PC-3 (cell line): ENCODE measurements around the gene MEAF6. TPM values are rescaled to one million over a fixed set of nuclear protein-coding genes. Genes with fewer than 3 reads are reported as not detected.

Source experiments
- ATAC-seq: fragments of 200-7000 bp; cut with Tn5 transposase; 2 replicates; pipeline ENCODE4 v1.9.1; 2020; ENCODE audit warnings: mild to moderate bottlenecking, moderate library complexity
- BruUV-seq: library from RNA; stranded (reverse); fragments of 400-500 nt; replicated peaks from 2 replicates; lab custom pipeline; 2021; lab: Mats Ljungman, UMichigan
- CTCF ChIA-PET: fragments of 300-600 bp; sonication (Branson Sonifier 250); formaldehyde crosslinking; loops from one replicate; lab custom pipeline; 2022; ENCODE audit warnings: antibody characterized with exemption; lab: Charles Lee
- POLR2A ChIA-PET: fragments of 300-600 bp; sonication (Branson Sonifier 250); formaldehyde crosslinking; loops from one replicate; lab custom pipeline; 2022; ENCODE audit warnings: antibody characterized with exemption; ENCODE audit not compliant: unreplicated experiment; lab: Charles Lee
- DNase-seq: peaks from one replicate; pipeline ENCODE4 v3.0.0-alpha.2; 2015
- H2AFZ ChIP-seq: fragments of 300-600 bp; sonication (generic); 2 replicates; pipeline ENCODE4 v1.6.0; 2016; ENCODE audit warnings: antibody characterized with exemption, low read length
- H3F3A ChIP-seq: fragments of 300-600 bp; sonication (generic); one replicate; pipeline ENCODE4 v1.6.0; 2017; ENCODE audit warnings: antibody characterized with exemption, low read length, control low read depth, mild to moderate bottlenecking; ENCODE audit not compliant: unreplicated experiment
- H3K27ac ChIP-seq: fragments of 300-600 bp; sonication (generic); 2 replicates; pipeline ENCODE4 v1.5.1; 2016; ENCODE audit warnings: mild to moderate bottlenecking, low read length
- H3K27me3 ChIP-seq: fragments of 300-600 bp; sonication (generic); 2 replicates; pipeline ENCODE4 v1.6.1; 2016; ENCODE audit warnings: low read length, mixed read lengths
- H3K36me3 ChIP-seq: fragments of 300-600 bp; sonication (generic); 2 replicates; pipeline ENCODE4 v1.6.1; 2016; ENCODE audit warnings: low read depth, mixed run types, low read length, mixed read lengths
- H3K4me1 ChIP-seq: fragments of 300-600 bp; sonication (generic); 2 replicates; pipeline ENCODE4 v1.5.1; 2016; ENCODE audit warnings: low read length; ENCODE audit not compliant: insufficient read depth
- H3K4me2 ChIP-seq: fragments of 300-600 bp; sonication (generic); 2 replicates; pipeline ENCODE4 v1.6.0; 2016; ENCODE audit warnings: low read length
- H3K4me3 ChIP-seq: fragments of 300-600 bp; sonication (generic); 2 replicates; pipeline ENCODE4 v1.5.1; 2016; ENCODE audit warnings: mild to moderate bottlenecking, low read length, mixed read lengths
- H3K79me2 ChIP-seq: fragments of 300-600 bp; sonication (generic); 2 replicates; pipeline ENCODE4 v1.6.1; 2017; ENCODE audit warnings: low read length, mixed read lengths
- H3K9ac ChIP-seq: fragments of 300-600 bp; sonication (generic); 2 replicates; pipeline ENCODE4 v1.6.0; 2016; ENCODE audit warnings: mild to moderate bottlenecking, low read length
- H3K9me2 ChIP-seq: fragments of 300-600 bp; sonication (generic); replicated peaks from 2 replicates; pipeline ENCODE4 v1.6.1; 2016; ENCODE audit warnings: mixed run types, low read length, mixed read lengths
- H3K9me3 ChIP-seq: fragments of 300-600 bp; sonication (generic); 2 replicates; pipeline ENCODE4 v1.6.1; 2016; ENCODE audit warnings: low read length, mixed read lengths
- H4K20me1 ChIP-seq: fragments of 300-600 bp; sonication (generic); 2 replicates; pipeline ENCODE4 v1.6.1; 2016; ENCODE audit warnings: low read length, mixed read lengths
- EZH2 ChIP-seq: fragments of 300-600 bp; sonication (generic); IDR thresholded peaks from one replicate; pipeline ENCODE4 v1.6.1; 2017; ENCODE audit warnings: antibody characterized with exemption, mild to moderate bottlenecking, low read length; ENCODE audit not compliant: unreplicated experiment
- EZH2phosphoT487 ChIP-seq: fragments of 300-600 bp; sonication (generic); IDR thresholded peaks from 2 replicates; pipeline ENCODE4 v1.6.1; 2018; ENCODE audit warnings: mild to moderate bottlenecking, antibody characterized with exemption, low read length, borderline replicate concordance
- intact Hi-C: fragments of 100-400 bp; cut with micrococcal nuclease; formaldehyde crosslinking; loops from 2 replicates; pipeline ENCODE4 v1.9.0; 2023
- total RNA-seq: library from RNA; depleted of rRNA; stranded (reverse); fragments of >200 nt; gene quantifications from 2 replicates; pipeline ENCODE4 v1.2.3, GENCODE V29; 2014
- TF ChIP-seq, protein P1 (sequence below): fragments of 300-600 bp; sonication (generic); conservative IDR thresholded peaks from 2 replicates; pipeline ENCODE4 v1.5.1; 2017; ENCODE audit warnings: antibody characterized with exemption, low read depth, mild to moderate bottlenecking, low read length

Gene MEAF6
- total RNA-seq, 1 experiment from 2014 or later: 87.0 TPM

DNA sequence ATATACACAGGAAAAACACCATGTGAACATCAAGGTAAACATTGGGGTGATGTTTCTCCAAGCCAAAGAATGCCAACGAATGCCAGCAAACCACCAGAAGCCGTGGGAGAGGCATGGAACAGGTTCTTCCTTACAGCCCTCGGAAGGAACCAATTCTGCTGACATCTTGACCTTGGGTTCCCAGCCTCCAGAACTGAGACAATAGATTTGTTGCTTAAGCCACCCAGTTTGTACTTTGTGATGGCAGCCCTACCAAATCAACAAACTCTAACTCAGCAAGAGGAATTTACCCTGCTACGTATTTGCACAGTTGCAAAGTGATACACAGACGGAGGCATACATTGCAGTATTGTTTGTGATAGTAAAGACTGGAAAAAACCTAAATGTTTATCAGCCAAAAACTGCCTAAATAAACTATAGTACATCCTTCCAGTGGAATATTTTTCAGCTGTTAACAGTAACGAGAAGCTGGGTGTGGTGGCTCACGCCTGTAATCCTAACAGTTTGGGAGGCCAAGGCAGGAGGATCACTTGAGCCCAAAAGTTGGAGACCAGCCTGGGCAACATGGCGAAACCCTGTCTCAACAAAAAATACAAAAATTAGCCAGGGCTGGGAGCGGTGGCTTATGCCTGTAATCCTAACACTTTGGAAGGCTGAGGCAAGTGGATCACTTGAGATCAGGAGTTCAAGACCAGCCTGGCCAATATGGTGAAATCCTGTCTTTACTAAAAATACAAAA, 52.7 kb downstream of the MEAF6 start:
- no peak for ATAC-seq
- TF ChIP-seq EZH2phosphoT487 (no peak), EZH2 (no peak)
- TF ChIP-seq, protein P1, sequence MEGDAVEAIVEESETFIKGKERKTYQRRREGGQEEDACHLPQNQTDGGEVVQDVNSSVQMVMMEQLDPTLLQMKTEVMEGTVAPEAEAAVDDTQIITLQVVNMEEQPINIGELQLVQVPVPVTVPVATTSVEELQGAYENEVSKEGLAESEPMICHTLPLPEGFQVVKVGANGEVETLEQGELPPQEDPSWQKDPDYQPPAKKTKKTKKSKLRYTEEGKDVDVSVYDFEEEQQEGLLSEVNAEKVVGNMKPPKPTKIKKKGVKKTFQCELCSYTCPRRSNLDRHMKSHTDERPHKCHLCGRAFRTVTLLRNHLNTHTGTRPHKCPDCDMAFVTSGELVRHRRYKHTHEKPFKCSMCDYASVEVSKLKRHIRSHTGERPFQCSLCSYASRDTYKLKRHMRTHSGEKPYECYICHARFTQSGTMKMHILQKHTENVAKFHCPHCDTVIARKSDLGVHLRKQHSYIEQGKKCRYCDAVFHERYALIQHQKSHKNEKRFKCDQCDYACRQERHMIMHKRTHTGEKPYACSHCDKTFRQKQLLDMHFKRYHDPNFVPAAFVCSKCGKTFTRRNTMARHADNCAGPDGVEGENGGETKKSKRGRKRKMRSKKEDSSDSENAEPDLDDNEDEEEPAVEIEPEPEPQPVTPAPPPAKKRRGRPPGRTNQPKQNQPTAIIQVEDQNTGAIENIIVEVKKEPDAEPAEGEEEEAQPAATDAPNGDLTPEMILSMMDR: no peak
- no peaks in the 10 kb centered on the region for H3K4me1 ChIP-seq
- no peaks in the 10 kb centered on the region for H3K9me2 ChIP-seq
- no peaks in the 10 kb centered on the region for H3K27me3 ChIP-seq
- no peaks in the 10 kb centered on the region for H4K20me1 ChIP-seq
- H3K9ac ChIP-seq: no peak overlapping the region
- no peaks in the 10 kb centered on the region for H3K9me3 ChIP-seq
- ChIA-PET POLR2A (no interaction called here), CTCF (interaction anchor here (0.7 kb wide), 1 partner anchor 34 kb away, joined by 5 read pairs; no protein-coding TSS in a partner anchor)
- no peaks in the 10 kb centered on the region for H3F3A ChIP-seq
- no peak overlapping the region for H3K4me2 ChIP-seq
- no peak overlapping the region for H3K4me3 ChIP-seq
- no peak overlapping the region for H3K27ac ChIP-seq
- H2AFZ ChIP-seq: no peak overlapping the region
- no TSS peak for BruUV-seq
- intact Hi-C loops: no loop called here
- H3K79me2 ChIP-seq: no peaks in the 10 kb centered on the region
- no peaks in the 10 kb centered on the region for H3K36me3 ChIP-seq
- no peak for DNase-seq

GRCh38 chr1:37458551-37458950, 56.0 kb downstream of the MEAF6 start:
- TF ChIP-seq, protein P1: peak; percentile 37; the same call in 1 of the 2 replicates
- TF ChIP-seq EZH2phosphoT487: no peak
- no peak overlapping the region for H3K4me2 ChIP-seq
- ATAC-seq (no peak), DNase-seq (peak; percentile 32)
- H3K4me3 ChIP-seq: no peak overlapping the region
- H3K4me1 ChIP-seq: peaks cover 3% of the 10 kb centered on the region; the same call in 1 of the 2 replicates
- no peak overlapping the region for H3K27ac ChIP-seq
- no TSS peak for BruUV-seq
- no peaks in the 10 kb centered on the region for H3K9me3 ChIP-seq
- no peaks in the 10 kb centered on the region for H3K27me3 ChIP-seq
- no peak overlapping the region for H2AFZ ChIP-seq
- intact Hi-C loops: no loop called here
- H3K9me2 ChIP-seq: no peaks in the 10 kb centered on the region
- no peaks in the 10 kb centered on the region for H3F3A ChIP-seq
- POLR2A ChIA-PET: no interaction called here
- no peaks in the 10 kb centered on the region for H4K20me1 ChIP-seq
- H3K36me3 ChIP-seq: no peaks in the 10 kb centered on the region
- no peak overlapping the region for H3K9ac ChIP-seq
- no peaks in the 10 kb centered on the region for H3K79me2 ChIP-seq
- CTCF ChIA-PET: interaction anchor here (0.5 to 1.3 kb wide), 3 partner anchors 29 to 972 kb away, joined by 3 to 6 read pairs (median 6); no protein-coding TSS in a partner anchor

DNA sequence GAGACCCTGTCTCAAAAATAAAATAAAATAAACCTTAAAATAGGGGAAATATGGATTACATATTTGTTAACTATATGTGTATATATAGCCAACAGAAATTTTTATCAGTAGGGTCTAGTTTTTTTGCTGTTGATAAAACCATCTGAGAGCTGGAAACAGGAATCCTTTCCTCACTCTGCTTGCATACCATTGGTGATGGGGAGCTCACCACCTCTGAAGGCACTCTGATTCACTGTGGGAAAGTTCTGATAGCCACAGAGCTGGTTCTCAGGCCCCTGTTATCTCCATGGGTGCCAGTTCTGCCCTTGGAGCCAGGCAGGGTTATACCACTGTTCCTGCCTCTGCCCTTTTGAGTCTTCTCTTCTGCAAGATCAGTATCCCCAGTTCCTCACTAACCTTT, 58.0 kb downstream of the MEAF6 start:
- Histone ChIP-seq H3K4me2 (no peak overlapping the region), H3K36me3 (no peaks in the 10 kb centered on the region), H4K20me1 (no peaks in the 10 kb centered on the region), H3K9me3 (no peaks in the 10 kb centered on the region), H3K9ac (no peak overlapping the region), H3K27ac (no peak overlapping the region), H3K9me2 (no peaks in the 10 kb centered on the region), H3K79me2 (no peaks in the 10 kb centered on the region), H3K27me3 (no peaks in the 10 kb centered on the region), H2AFZ (no peak overlapping the region), H3K4me3 (no peak overlapping the region), H3F3A (no peaks in the 10 kb centered on the region), H3K4me1 (peaks cover 8% of the 10 kb centered on the region; the same call in 1 of the 2 replicates)
- BruUV-seq: no TSS peak
- CTCF ChIA-PET: interaction anchor here (0.8 to 1.6 kb wide), 2 partner anchors 29 to 31 kb away, joined by 3 to 12 read pairs; no protein-coding TSS in a partner anchor
- ATAC-seq: no peak
- POLR2A ChIA-PET: interaction anchor here (0.6 kb wide), 2 partner anchors 58 to 1394 kb away, joined by 3 to 4 read pairs; no protein-coding TSS in a partner anchor
- TF ChIP-seq, protein P1: no peak
- TF ChIP-seq EZH2 (no peak), EZH2phosphoT487 (no peak)
- no peak for DNase-seq
- intact Hi-C loops: no loop called here
